Pons (tissue), 1 donor: Measurements from ENCODE around the gene GNS.

Experiments
- DNase-seq: peaks from one replicate; pipeline ENCODE4 v3.0.0-alpha.2; 2016; ENCODE audit warnings: low spot score

GNS gene

DNA sequence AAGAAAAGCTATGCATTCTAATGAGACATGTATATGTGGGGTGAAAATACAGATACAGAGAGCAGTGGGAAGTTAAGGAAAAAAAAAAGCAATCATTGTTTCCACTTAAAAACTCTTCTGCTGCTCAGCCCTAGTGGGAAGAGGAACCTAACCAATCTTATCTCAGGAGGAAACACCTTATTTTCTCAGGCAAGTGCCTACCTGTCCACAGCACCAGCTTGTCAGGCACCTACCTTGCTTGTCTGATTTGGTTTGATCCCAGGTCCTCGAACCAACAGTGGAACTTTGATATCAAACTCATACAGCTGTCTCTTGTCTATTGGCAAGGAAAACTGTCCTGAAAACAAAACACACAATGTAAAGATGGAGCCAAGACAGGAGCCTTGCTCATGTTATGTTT, 22.4 kb downstream of the GNS start:
- DNase-seq, result no peak

DNA sequence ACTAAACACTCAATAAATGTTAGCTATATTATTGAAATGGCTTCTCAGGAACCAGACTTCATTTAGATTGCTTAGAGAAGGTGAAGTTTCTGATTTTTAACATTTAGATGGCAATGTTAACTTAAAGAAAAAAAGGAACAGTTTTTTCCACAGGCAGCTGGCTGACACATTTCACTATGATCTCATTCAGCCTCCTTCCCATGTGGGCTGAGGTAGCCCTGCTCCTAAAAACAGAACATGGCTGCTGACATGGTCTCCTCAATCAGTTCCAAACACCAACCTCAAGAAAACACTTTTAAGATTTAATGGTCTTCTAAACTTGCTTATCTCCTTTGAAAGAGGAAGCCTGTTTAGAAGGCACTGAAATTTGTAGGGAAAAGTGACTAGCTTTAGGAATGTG, 23.8 kb downstream of the GNS start:
- no peak for DNase-seq

DNA sequence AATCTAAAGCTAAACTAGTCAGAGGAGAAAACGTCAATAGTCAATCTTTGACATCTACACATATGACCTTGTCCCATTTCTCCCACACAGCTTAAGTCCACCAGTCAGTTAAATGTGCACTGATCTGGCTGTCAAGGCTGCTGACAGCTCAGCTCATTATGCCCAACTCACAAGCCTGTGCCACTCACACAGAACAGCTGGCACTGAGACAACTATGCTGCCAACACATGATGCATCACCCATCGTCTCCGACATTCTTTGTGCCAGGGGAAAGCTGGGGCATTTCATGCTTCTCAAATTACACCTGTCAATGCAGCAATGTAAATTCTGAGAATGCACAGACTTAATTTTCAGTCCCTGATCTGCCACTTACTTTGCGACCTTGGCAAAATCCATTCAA, 25.3 kb downstream of the GNS start:
- peak; percentile 73 for DNase-seq

DNA sequence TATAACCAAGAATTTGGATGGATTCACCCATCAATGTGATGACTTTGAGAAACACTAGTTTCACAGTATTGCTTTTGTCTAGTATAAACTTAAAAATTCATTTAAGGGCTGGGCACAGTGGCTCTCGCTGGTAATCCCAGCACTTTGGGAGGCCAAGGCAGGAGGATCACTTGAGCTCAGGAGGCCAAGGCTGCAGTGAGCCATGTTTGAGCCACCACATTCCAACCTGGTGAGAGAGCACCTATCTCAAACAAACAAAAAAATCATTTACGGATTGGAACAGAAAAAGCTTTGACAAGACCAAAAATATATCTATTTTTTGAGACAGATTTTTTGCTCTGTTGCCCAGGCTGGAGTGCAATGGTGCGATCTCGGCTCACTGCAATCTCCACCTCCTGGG, 27.5 kb downstream of the GNS start:
- DNase-seq, result no peak

DNA sequence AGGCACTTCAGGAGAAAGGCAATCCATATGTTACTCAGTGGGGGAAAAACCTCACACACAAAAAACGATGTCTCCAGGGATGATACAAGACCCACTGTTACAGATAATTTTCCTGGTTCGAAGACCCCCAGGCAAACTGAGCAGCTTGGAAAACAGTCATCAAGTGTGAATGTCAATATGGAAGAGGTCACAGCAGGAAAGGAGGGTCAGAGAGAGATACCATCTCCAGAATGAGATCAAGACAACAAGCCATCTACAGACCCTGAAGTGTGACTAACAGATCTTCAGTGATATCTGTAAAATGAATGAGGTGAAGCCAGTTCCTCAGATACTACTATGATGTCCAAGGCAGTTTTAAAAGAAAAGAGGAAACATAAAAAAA, 28.6 kb downstream of the GNS start:
- DNase-seq, result no peak

DNA sequence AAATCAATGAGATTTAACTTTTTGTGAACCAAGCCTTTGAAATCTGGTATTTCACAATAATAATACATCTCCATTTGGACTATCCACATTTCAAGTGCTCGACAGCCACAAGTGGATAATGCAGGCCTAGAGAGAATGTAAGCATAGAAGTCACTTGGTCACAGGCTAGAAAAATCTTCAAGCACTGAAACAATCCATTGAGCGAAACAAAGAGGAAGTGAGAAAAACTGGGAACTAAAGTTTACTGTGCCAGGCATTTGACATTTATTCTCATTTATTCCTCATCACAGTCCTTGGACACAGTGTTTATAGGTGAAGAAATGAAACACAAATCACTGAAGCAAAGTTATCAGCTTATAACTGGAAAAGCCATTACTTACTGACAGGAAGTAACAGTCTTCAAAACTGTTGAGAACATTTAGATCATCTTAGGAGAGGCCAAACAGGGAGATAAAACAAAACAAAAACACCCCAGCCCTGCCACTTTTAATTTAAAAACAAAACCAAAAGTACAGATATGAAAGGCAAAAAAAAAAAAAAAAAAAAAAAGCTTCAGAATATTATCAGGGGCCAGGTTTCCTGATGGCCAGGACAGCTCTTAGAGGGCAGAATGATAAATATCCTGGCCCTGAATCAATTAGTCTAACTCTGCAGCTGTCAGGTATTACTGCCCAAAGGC, 29.2 kb downstream of the GNS start:
- DNase-seq, result no peak

DNA sequence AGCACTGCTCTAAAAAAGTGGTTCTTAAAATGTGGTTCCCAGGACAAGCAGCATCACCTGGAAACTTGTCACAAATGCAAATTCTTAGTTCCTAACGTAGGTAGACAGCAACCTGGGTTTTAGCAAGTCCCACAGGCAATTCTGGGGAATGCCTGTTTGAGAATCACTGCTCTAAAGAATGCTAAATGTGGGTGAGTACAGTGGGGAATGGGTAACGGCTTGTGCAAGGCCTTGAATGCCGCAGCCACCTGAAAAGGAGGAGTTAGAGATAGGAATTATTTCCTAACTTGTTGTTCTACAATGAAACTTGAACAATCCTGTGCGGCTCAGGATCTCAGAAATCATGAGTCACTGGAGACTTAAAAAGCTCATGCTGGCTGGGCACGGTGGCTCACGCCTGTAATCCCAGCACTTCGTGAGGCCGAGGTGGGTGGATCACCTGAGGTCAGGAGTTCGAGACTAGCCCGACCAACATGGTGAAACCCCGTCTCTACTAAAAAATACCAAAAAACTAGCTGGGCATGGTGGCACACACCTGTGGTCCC, 34.9 kb downstream of the GNS start:
- DNase-seq, result no peak

DNA sequence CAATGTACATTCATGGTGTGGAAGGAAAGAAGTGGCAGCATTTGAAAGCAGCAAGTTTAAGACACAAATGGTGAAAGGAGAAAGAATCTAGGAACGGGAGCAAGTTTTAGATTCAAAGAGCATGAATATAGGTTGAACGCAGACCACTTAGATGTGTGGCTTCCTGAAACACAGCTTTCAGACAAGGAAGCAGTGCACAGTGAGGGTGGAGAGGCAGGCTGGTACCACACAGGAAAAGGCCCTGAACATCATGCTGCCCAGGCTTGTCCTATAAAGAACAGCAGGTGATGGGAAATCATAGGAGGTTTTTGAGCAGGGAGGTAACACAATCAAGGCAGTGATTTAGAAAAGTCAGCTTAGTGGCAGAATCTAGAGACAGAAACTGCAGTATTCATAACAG, 35.6 kb downstream of the GNS start:
- no peak for DNase-seq

DNA sequence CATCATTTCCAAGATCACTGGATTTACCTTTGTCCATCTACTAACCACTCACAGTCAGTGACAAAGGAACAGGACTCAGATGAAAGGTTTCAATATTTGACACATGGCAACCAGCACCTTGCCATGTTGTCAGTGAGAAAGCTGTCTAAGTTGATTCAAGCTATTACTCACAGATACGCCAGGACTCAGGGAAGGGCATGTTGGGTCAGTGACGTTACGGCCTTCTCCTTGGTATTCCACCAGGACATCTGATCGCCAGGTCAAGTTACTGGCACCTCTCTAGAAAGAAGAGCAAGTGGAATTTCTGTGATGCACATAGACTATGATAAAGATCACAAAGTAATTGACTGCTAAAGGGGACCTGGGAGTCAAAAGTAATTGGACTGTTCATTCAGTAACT, 36.4 kb downstream of the GNS start:
- no peak for DNase-seq

DNA sequence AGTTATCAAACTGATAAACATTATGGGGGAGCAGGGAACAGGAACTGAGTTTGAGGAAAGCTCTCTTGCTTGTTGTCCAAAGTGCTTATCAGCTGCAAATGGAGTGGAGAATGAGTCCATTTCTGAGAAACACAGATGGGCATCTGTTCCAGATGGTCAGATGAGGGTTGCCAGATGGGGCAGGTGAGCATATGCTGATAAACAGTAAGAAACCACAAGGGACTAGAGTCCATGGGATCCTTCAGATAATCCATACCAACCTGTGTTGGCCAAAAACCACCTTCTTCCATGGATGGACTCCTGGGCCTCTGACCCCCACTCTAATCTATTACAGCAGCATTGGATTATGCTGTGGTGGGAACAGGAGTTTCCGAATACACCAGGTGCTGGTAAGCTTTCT, 38.3 kb downstream of the GNS start:
- no peak for DNase-seq

DNA sequence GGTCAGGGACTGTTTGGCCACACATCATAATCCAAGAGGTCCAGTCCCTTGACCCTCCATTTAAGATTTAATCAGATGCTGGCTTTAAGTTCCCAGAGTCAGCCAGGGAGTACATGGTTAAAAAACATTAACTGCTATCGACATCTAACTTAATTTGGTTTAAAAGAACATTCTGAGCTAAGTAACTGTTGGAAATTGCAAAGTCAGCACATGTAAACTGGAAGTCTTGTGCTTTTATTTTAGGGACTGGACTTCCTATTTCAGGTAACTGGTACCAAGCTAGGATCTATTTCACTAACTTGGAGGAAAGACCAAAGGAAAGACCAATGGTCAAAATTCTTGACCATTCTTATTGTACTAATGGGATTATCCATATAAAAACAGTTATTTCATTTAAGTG, 40.6 kb downstream of the GNS start:
- DNase-seq, result no peak

DNA sequence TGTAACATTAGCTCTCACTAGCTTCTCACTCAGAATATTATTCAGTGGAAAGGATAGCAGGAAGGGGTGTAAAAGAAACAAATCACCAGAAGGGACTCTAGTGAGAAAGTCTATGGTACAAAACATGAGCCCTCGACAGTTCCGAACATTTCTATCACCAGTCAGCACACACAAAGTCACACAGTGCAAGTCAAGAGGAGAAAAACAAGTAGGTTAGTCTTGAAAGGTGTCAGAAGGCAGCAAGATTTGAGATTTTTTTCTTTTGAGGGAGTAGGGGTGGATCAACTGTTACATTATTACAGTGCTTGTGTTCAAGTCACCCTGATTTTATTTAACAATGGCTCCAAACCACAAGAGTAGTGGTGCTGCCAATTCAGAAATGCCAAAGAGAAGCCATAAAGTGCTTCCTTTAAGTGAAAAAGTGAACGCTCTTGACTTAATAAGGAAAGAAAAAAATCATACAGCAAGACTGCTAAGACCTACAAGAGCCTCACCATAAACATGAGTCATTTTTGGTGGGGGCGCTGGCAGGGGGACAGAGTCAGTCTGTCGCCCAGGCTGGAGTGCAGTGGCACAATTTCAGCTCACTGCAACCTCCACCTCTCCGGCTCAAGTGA, 42.3 kb downstream of the GNS start:
- DNase-seq, result no peak

DNA sequence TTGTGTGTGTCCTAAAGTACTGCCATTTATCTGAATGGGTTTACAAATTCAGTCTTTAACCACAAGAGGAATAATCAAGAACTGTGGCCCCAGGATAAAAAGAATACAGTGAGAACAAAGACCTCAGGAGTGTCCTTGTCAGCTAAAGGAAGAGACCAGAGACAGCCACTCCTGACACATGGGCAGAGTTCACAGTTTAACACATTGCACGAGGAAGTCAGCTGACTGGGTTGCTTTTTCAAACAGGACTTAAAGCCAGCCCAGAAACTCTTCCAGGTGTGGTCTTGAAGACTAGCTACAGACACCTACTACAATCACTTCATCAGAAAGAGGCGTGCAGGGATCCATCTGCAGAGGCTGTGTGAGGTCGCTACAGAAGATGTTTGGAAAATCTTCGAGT, 42.8 kb downstream of the GNS start:
- no peak for DNase-seq

DNA sequence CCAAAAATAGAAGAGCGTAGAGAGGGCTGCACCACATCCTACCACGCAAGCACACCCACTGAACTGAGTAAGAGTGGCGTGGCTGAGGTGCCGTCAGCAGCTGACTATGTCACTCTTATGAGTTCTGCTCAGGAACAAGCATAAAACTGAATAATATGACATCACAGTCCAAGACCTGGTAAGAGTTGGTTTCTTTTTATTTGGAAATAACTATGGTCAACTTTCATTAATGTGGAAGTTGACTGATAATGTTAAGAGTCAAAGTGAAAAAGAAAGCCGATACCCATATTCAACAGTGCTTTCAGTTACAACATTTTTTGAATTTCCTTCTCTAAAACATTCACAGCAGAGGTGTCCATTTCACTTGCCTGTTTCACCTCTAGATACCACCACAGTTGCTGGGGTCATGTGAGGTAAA, 44.6 kb downstream of the GNS start:
- no peak for DNase-seq

DNA sequence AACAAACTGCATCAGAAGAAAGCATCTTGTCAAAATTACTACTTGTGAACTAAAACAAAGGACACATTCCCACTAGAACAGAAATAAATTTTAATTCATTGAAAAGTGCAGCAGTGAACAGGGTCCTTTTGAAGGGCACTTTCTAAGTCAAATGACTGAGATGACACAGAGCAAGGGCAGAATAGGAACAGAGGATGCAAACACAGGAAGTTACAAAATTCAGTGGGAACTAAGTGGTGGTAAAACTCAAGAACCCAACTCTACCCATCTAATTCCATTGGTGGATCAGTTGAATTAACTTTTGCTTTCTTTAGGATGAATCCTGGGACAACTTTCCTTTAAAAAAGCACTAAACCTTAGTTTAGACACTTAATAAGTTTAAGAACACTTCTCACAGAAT, 45.8 kb downstream of the GNS start:
- no peak for DNase-seq

DNA sequence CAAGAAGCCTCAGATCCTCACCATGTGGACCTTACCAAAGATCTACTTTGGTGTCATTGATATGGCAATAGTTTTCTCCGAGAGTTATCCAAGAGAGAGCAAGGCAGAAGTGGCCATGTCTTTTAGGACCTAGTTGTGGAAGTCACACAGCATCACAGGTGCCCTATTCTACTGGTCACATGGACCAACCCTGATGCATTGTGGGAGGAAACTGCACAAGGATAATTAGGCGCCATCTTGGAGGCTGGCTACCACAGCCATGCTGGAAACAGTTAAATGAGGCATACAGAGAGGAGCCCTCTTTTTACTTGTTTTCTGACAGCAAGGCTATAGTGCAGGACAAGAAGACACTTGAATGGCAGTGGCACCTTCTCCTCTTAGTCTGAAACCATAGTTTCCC, 49.8 kb downstream of the GNS start:
- no peak for DNase-seq

DNA sequence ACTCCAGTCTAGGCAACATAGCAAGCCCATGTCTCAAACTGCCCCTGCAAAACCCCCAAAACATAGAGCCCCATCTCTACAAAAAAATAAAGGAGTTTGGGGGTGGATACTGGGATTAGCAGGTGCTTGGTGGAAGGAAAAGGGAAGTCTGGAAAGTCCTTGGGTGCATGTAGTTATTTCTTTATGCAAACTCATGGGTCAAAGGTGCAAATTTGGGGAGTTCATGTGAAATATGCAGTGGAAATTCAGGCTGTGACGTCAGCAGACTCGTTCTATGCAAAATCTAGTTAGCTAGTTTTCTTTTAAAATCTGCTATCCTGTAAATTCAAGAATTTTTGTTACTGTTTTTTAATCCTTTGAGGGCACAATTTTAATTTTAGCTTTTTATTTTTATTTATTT, 51.3 kb downstream of the GNS start:
- DNase-seq, result no peak

DNA sequence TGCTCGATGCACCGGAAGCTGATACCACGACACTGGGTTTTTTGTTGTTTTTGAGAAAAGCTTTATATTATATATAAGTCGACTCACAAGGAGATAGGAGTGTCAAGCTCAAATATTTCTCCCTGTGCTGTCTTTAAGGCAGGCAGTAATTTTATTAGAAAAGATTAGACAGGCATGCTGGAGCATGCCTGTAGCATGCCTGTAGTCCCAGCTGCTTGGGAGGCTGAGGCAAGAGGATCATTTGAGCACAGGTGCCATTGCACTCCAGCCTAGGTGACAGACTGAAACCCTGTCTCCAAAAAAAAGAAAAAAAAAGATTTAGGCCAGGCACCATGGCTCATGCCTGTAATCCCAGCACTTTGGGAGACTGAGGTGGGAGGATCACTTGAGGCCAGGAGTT, 51.8 kb downstream of the GNS start:
- no peak for DNase-seq

DNA sequence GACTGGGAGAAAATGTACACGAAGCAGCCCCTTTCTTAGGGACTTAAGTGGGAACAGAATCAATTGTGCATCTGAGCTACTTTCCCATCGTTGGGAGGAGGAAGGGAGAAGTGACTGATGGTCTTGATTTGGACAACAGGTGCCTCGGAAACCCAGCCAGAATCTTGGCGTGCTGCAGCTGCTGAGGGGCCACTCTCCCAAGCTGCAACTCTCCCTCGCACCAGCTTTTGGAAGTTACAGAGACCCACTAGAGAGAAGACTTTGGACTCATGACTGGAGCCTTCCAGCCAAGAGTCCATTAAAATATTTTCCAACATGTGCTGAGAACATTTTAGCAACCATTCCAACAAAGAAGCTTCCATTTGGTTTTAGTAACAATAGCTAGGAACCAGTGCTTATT, 52.3 kb downstream of the GNS start:
- no peak for DNase-seq

DNA sequence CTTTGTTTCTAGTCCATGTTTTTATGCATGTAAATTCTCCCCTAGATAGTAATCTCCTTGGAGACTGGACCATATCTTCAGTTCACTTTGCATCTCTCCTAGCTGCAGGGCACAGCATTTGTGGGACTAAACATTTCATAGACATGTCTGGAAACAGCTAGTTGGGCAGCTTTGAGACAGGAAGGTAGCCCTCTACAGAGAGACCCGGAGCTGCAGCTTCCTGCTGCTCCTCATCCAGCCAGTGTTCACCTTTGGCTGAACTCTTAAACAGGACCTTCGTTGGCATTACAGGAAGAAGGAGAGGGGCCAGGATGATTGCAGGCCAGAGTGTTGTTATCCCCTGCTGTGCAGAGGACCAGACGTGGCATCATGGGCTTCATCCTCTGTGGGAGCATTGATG, 52.9 kb downstream of the GNS start:
- DNase-seq, result no peak

DNA sequence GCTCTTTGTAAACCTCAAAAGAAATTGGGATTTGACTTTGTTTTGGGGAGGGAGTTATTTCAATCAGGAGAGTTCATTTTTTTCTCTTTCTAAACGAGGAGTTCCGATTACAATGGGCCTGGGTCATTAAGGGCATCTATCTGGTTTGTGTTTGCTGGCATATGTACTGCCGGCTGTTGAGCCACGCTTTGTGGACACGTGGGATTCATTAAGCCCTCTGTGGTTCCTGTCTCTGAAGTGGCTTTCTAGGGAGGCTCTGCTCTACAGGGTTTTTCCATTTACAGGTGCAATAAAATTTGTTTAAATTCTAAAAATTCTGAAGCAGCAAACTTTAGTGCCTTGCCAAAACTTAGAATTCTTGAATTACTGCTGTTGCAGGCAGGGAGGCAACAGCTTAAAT, 57.9 kb downstream of the GNS start:
- no peak for DNase-seq

DNA sequence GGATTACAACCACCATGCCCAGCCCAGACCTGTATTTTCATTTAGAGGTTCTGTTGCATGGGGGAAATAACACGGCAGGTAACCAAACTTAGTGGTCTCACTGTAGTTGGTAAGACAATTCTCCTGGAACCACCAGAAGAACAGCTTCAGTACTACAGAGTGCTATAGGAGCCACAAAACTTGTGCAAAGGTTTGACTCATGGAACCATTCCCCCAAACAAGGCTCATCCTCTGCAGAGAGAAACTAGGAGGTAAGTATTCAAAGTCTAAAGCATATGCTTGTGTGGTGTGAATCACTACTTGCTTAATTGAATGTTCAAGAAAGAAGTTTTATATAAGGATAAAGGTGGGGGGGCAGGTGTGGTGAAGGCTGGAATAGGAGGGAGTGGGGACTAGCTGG, 58.7 kb downstream of the GNS start:
- DNase-seq, result no peak

DNA sequence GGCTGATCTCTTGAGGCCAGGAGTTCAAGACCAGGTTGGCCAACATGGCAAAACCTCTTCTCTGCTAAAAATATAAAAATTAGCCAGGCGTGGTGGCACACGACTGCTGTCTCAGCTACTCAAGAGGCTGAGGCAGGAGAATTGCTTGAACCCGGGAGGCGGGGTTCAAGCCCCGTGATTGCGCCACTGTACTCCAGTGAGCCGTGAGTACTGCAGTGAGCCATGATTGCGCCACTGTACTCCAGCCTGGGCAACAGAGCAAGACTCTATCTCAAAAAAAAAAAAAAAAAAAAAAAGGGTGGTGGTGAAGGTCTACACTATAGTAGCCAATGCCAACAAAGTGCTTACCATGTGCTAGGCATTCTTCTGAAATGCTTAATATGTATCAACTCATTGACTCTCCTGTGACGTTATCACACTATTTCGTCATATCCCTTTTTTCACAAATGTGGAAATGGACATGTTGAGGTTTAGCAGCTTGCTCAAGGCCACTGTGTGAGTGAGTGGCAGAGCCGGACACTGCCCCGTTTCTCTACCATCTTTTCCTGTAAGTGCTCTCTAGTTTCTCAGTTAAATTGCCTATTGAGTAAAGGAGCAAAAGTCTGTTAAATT, 59.6 kb downstream of the GNS start:
- DNase-seq, result no peak
